ENCODE data around the gene UNC5A. TPM values are rescaled to one million over a fixed set of nuclear protein-coding genes. Genes with fewer than 3 reads are reported as not detected.

UNC5A gene
- total and polyA plus RNA-seq, 3 donors from 2014 or later, result 1.7 to 2.0 (median 1.8) TPM

GRCh38 chr5:176860381-176860780, 50.0 kb downstream of the UNC5A start:
- no peaks in the 10 kb centered on the region for H3K27me3 ChIP-seq
- 72 to 84% methylated on average over 10 to 11 of the region's 11 CpGs for WGBS, 2 donors
- H3K27ac ChIP-seq, result no peak overlapping the region
- no peaks in the 10 kb centered on the region for H3K4me1 ChIP-seq
- no peak for TF ChIP-seq CTCF (IDR thresholded peaks at IDR 0.05)
- TF ChIP-seq POLR2A (IDR thresholded peaks at IDR 0.05), result no peak
- no peaks in the 10 kb centered on the region for H3K9me3 ChIP-seq
- no peaks in the 10 kb centered on the region for H3K36me3 ChIP-seq (ENCODE audit: low read depth, missing control alignments)
- DNase-seq, result no peak
- intact Hi-C loops (cut with DNase I; ENCODE audit: low total_unique reads), result no loop called here
- no peak overlapping the region for H3K4me3 ChIP-seq

GRCh38 chr5:176861276-176861675, 50.9 kb downstream of the UNC5A start:
- no peak for DNase-seq
- TF ChIP-seq POLR2A (IDR thresholded peaks at IDR 0.05), result no peak
- TF ChIP-seq CTCF (IDR thresholded peaks at IDR 0.05), result no peak
- Histone ChIP-seq H3K9me3 (no peaks in the 10 kb centered on the region), H3K4me1 (no peaks in the 10 kb centered on the region), H3K4me3 (no peak overlapping the region), H3K36me3 (ENCODE audit: low read depth, missing control alignments) (no peaks in the 10 kb centered on the region), H3K27ac (no peak overlapping the region), H3K27me3 (no peaks in the 10 kb centered on the region)
- intact Hi-C loops (cut with DNase I; ENCODE audit: low total_unique reads), result no loop called here
- WGBS, 2 donors, result 82 to 100% methylated on average over 1 to 10 of the region's 11 CpGs

GRCh38 chr5:176862330-176862995, 52.1 kb downstream of the UNC5A start:
- WGBS, 2 donors, result 67 to 81% methylated on average over 10 to 27 of the region's 28 CpGs
- Histone ChIP-seq H3K27me3 (no peaks in the 10 kb centered on the region), H3K9me3 (no peaks in the 10 kb centered on the region), H3K27ac (no peak overlapping the region), H3K4me3 (no peak overlapping the region), H3K36me3 (ENCODE audit: low read depth, missing control alignments) (no peaks in the 10 kb centered on the region), H3K4me1 (no peaks in the 10 kb centered on the region)
- no peak for DNase-seq
- intact Hi-C loops (cut with DNase I; ENCODE audit: low total_unique reads), result no loop called here
- no peak for TF ChIP-seq CTCF (IDR thresholded peaks at IDR 0.05)
- TF ChIP-seq POLR2A (IDR thresholded peaks at IDR 0.05), result no peak

- no peak for TF ChIP-seq POLR2A (IDR thresholded peaks at IDR 0.05)
- no peak for TF ChIP-seq CTCF (IDR thresholded peaks at IDR 0.05)
- no peaks in the 10 kb centered on the region for H3K9me3 ChIP-seq
- no peak overlapping the region for H3K4me3 ChIP-seq
- 31 to 42% methylated on average over 15 of the region's 15 CpGs for WGBS, 2 donors
- DNase-seq, result peak; percentile 57
- intact Hi-C loops (cut with DNase I; ENCODE audit: low total_unique reads), result no loop called here
- H3K27ac ChIP-seq, result no peak overlapping the region
- no peaks in the 10 kb centered on the region for H3K4me1 ChIP-seq
- no peaks in the 10 kb centered on the region for H3K36me3 ChIP-seq (ENCODE audit: low read depth, missing control alignments)
- no peaks in the 10 kb centered on the region for H3K27me3 ChIP-seq
Measured at GRCh38 chr5:176863041-176863764, 52.8 kb downstream of the UNC5A start.

- 24 to 61% methylated on average over 4 to 5 of the region's 5 CpGs for WGBS, 2 donors
- H3K9me3 ChIP-seq, result no peaks in the 10 kb centered on the region
- H3K27me3 ChIP-seq, result no peaks in the 10 kb centered on the region
- no peak for DNase-seq
- intact Hi-C loops (cut with DNase I; ENCODE audit: low total_unique reads), result no loop called here
- no peak overlapping the region for H3K27ac ChIP-seq
- no peak overlapping the region for H3K4me3 ChIP-seq
- TF ChIP-seq POLR2A (IDR thresholded peaks at IDR 0.05) (no peak), CTCF (IDR thresholded peaks at IDR 0.05) (no peak)
- H3K36me3 ChIP-seq (ENCODE audit: low read depth, missing control alignments), result no peaks in the 10 kb centered on the region
- H3K4me1 ChIP-seq, result no peaks in the 10 kb centered on the region
Measured at GRCh38 chr5:176863765-176864098, 53.4 kb downstream of the UNC5A start.

Data from testis (tissue), 3 donors.